Hepatocyte (in vitro differentiated cells): Measurements from ENCODE around the gene VSTM2L. TPM values are rescaled to one million over a fixed set of nuclear protein-coding genes. Genes with fewer than 3 reads are reported as not detected.

Experiments
- DNase-seq: peaks from one replicate; pipeline ENCODE4 v3.0.0-alpha.2; 2016; ENCODE audit warnings: low spot score
- H2AFZ ChIP-seq: fragments of 200-600 bp; sonication (generic); 2 replicates; pipeline ENCODE4 v1.6.0; 2016; ENCODE audit warnings: antibody characterized with exemption, mild to moderate bottlenecking
- H3K27ac ChIP-seq: fragments of 200-600 bp; sonication (generic); 2 replicates; pipeline ENCODE4 v1.5.1; 2016; ENCODE audit warnings: mild to moderate bottlenecking
- H3K27me3 ChIP-seq: fragments of 200-600 bp; sonication (generic); 2 replicates; pipeline ENCODE4 v1.6.1; 2016
- H3K36me3 ChIP-seq: fragments of 200-600 bp; sonication (generic); replicated peaks from 2 replicates; pipeline ENCODE4 v1.5.1; 2016; ENCODE audit warnings: low read depth; ENCODE audit not compliant: insufficient read depth
- H3K4me1 ChIP-seq: fragments of 200-600 bp; sonication (generic); 2 replicates; pipeline ENCODE4 v1.5.1; 2016; ENCODE audit warnings: mild to moderate bottlenecking, moderate library complexity; ENCODE audit not compliant: insufficient read depth
- H3K4me2 ChIP-seq: fragments of 200-600 bp; sonication (generic); 2 replicates; pipeline ENCODE4 v1.6.0; 2016
- H3K4me3 ChIP-seq: fragments of 200-600 bp; sonication (generic); 2 replicates; pipeline ENCODE4 v1.5.1; 2016; ENCODE audit warnings: mild to moderate bottlenecking
- H3K79me2 ChIP-seq: fragments of 200-600 bp; sonication (generic); 2 replicates; pipeline ENCODE4 v1.6.0; 2017; ENCODE audit warnings: mild to moderate bottlenecking
- H3K9me2 ChIP-seq: fragments of 200-600 bp; sonication (generic); replicated peaks from 2 replicates; pipeline ENCODE4 v1.6.0; 2017; ENCODE audit warnings: mild to moderate bottlenecking; ENCODE audit not compliant: insufficient read depth
- H3K9me3 ChIP-seq: fragments of 200-600 bp; sonication (generic); 2 replicates; pipeline ENCODE4 v1.5.1; 2016; ENCODE audit warnings: low read depth, mild to moderate bottlenecking
- H4K20me1 ChIP-seq: fragments of 200-600 bp; sonication (generic); 2 replicates; pipeline ENCODE4 v1.6.0; 2016; ENCODE audit warnings: mild to moderate bottlenecking; ENCODE audit not compliant: insufficient read depth, poor library complexity, severe bottlenecking
- CTCF ChIP-seq: fragments of 200-600 bp; sonication (generic); IDR thresholded peaks from 2 replicates; pipeline ENCODE4 v1.5.1; 2016; ENCODE audit warnings: antibody characterized with exemption, mild to moderate bottlenecking; ENCODE audit not compliant: poor library complexity
- EZH2 ChIP-seq: fragments of 200-600 bp; sonication (generic); IDR thresholded peaks from 2 replicates; pipeline ENCODE4 v1.6.1; 2016; ENCODE audit warnings: antibody characterized with exemption, mild to moderate bottlenecking, borderline replicate concordance
- EZH2phosphoT487 ChIP-seq: fragments of 200-600 bp; sonication (generic); IDR thresholded peaks from one replicate; pipeline ENCODE4 v1.6.1; 2018; ENCODE audit warnings: antibody characterized with exemption, mild to moderate bottlenecking, low read depth, moderate library complexity; ENCODE audit not compliant: unreplicated experiment, severe bottlenecking
- WGBS: methylation state at CpG from one replicate; pipeline ENCODE4 v1.1.6; 2016; ENCODE audit warnings: low lambda C conversion rate; ENCODE audit errors: missing lambda C conversion rate; 5-methylcytosine and 5-hydroxymethylcytosine counted together
- polyA plus RNA-seq: library from polyadenylated mRNA; unstranded; fragments of >200 nt; fragmentation: Nextera tagmentation; extraction: Ambion mirVana; gene quantifications from 2 replicates; pipeline ENCODE4 v1.2.1, GENCODE V29; 2016
- total RNA-seq: library from RNA; depleted of rRNA; stranded (reverse); fragments of >200 nt; gene quantifications from 2 replicates; pipeline ENCODE4 v1.2.3, GENCODE V29; 2014

VSTM2L gene
- total and polyA plus RNA-seq, 2 experiments from 2014 or later = 2.5 to 3.7 TPM

- no peaks in the 10 kb centered on the region for H3K79me2 ChIP-seq
- H3K36me3 ChIP-seq = no peaks in the 10 kb centered on the region
- H3K9me3 ChIP-seq = no peaks in the 10 kb centered on the region
- H3K9me2 ChIP-seq = no peaks in the 10 kb centered on the region
- no peak overlapping the region for H3K4me3 ChIP-seq
- no peak overlapping the region for H3K27ac ChIP-seq
- 84% methylated on average over 16 of the region's 16 CpGs for WGBS
- TF ChIP-seq EZH2 (no peak), CTCF (no peak)
- H2AFZ ChIP-seq = no peak overlapping the region
- H3K27me3 ChIP-seq = peaks cover 49% of the 10 kb centered on the region
- peaks cover 5% of the 10 kb centered on the region for H3K4me1 ChIP-seq
- H3K4me2 ChIP-seq = no peak overlapping the region
- DNase-seq = no peak
- H4K20me1 ChIP-seq = no peaks in the 10 kb centered on the region
Measured at GRCh38 chr20:37905671-37906613, 3.0 kb downstream of the VSTM2L start.

- no peak overlapping the region for H3K4me2 ChIP-seq
- H3K9me2 ChIP-seq = no peaks in the 10 kb centered on the region
- 39% methylated on average over 3 of the region's 3 CpGs for WGBS
- H2AFZ ChIP-seq = no peak overlapping the region
- peaks cover 43% of the 10 kb centered on the region for H3K27me3 ChIP-seq
- DNase-seq = no peak
- H3K27ac ChIP-seq = no peak overlapping the region
- H3K4me3 ChIP-seq = no peak overlapping the region
- TF ChIP-seq EZH2phosphoT487 (no peak), EZH2 (no peak), CTCF (no peak)
- no peaks in the 10 kb centered on the region for H3K36me3 ChIP-seq
- H3K79me2 ChIP-seq = no peaks in the 10 kb centered on the region
- H3K4me1 ChIP-seq = peaks cover 10% of the 10 kb centered on the region
- no peaks in the 10 kb centered on the region for H3K9me3 ChIP-seq
- H4K20me1 ChIP-seq = no peaks in the 10 kb centered on the region
Measured at GRCh38 chr20:37907330-37907676, 4.4 kb downstream of the VSTM2L start.

GRCh38 chr20:37907677-37908401, 4.9 kb downstream of the VSTM2L start:
- H3K9me3 ChIP-seq = no peaks in the 10 kb centered on the region
- H3K4me3 ChIP-seq = no peak overlapping the region
- H3K36me3 ChIP-seq = no peaks in the 10 kb centered on the region
- H3K79me2 ChIP-seq = no peaks in the 10 kb centered on the region
- no peaks in the 10 kb centered on the region for H4K20me1 ChIP-seq
- H3K9me2 ChIP-seq = no peaks in the 10 kb centered on the region
- H3K4me1 ChIP-seq = peaks cover 5% of the 10 kb centered on the region
- no peak for DNase-seq
- no peak for TF ChIP-seq EZH2
- no peak for TF ChIP-seq CTCF
- TF ChIP-seq EZH2phosphoT487 = no peak
- no peak overlapping the region for H3K4me2 ChIP-seq
- H2AFZ ChIP-seq = no peak overlapping the region
- H3K27ac ChIP-seq = no peak overlapping the region
- WGBS = 55% methylated on average over 17 of the region's 17 CpGs
- peaks cover 44% of the 10 kb centered on the region for H3K27me3 ChIP-seq
